ENCODE results near the gene USP21. TPM values are rescaled to one million over a fixed set of nuclear protein-coding genes. Genes with fewer than 3 reads are reported as not detected.
A peak's percentile ranks its signal among the peaks of the same experiment; 100 is the strongest.

Gene USP21
- polyA plus RNA-seq, 1 donor from 2014 or later: 20.2 TPM

GRCh38 chr1:161138431-161138830 is 20.9 kb upstream of the USP21 start:
- TF ChIP-seq EZH2 (IDR thresholded peaks at IDR 0.05; ENCODE audit: borderline replicate concordance, insufficient read depth, low read length, poor library complexity, severe bottlenecking): no peak
- no peak for TF ChIP-seq SMC3 (conservative IDR thresholded peaks at IDR 0.05; ENCODE audit: poor library complexity)
- no peak for TF ChIP-seq MXI1 (conservative IDR thresholded peaks at IDR 0.05; ENCODE audit: poor library complexity, severe bottlenecking)
- no peak for TF ChIP-seq TAF1 (IDR thresholded peaks at IDR 0.05; ENCODE audit: low read depth)
- no peak for TF ChIP-seq REST (IDR thresholded peaks at IDR 0.05; ENCODE audit: borderline replicate concordance)
- TF ChIP-seq EP300 (conservative IDR thresholded peaks at IDR 0.05; ENCODE audit: poor library complexity, severe bottlenecking): no peak
- no peak for TF ChIP-seq CTCF (IDR thresholded peaks at IDR 0.05; ENCODE audit: poor library complexity, severe bottlenecking)
- no peak for TF ChIP-seq POLR2AphosphoS5 (IDR thresholded peaks at IDR 0.05)
- TF ChIP-seq RAD21 (conservative IDR thresholded peaks at IDR 0.05): no peak
- H3K36me3 ChIP-seq (ENCODE audit: insufficient read depth, low read length): no peaks in the 10 kb centered on the region
- H3K4me3 ChIP-seq (ENCODE audit: low read length): no peak overlapping the region
- H3K27ac ChIP-seq (ENCODE audit: low read length): no peak overlapping the region
- H2AFZ ChIP-seq (ENCODE audit: low read depth, low read length): no peak overlapping the region
- no peaks in the 10 kb centered on the region for H3K9me3 ChIP-seq (ENCODE audit: low read length)
- H3F3A ChIP-seq (ENCODE audit: insufficient read depth, low read length, poor library complexity, severe bottlenecking): no peaks in the 10 kb centered on the region
- no peak overlapping the region for H3K9ac ChIP-seq (ENCODE audit: low read length)
- H4K20me1 ChIP-seq (ENCODE audit: insufficient read depth): no peaks in the 10 kb centered on the region
- no peaks in the 10 kb centered on the region for H3K79me2 ChIP-seq (replicated peaks; ENCODE audit: insufficient read depth, low read length)
- H3K27me3 ChIP-seq (ENCODE audit: insufficient read depth, low read depth, low read length): no peaks in the 10 kb centered on the region
- no peaks in the 10 kb centered on the region for H3K9me2 ChIP-seq (ENCODE audit: insufficient read depth, low read length)
- no peak overlapping the region for H3K4me2 ChIP-seq (ENCODE audit: low read length)

- Histone ChIP-seq H3K4me2 (ENCODE audit: low read length) (no peak overlapping the region), H3K9me3 (ENCODE audit: low read length) (no peaks in the 10 kb centered on the region), H3K4me3 (ENCODE audit: low read length) (no peak overlapping the region), H3K27me3 (ENCODE audit: insufficient read depth, low read depth, low read length) (no peaks in the 10 kb centered on the region), H3K9ac (ENCODE audit: low read length) (no peak overlapping the region), H2AFZ (ENCODE audit: low read depth, low read length) (no peak overlapping the region), H4K20me1 (ENCODE audit: insufficient read depth) (no peaks in the 10 kb centered on the region), H3K79me2 (replicated peaks; ENCODE audit: insufficient read depth, low read length) (no peaks in the 10 kb centered on the region), H3F3A (ENCODE audit: insufficient read depth, low read length, poor library complexity, severe bottlenecking) (no peaks in the 10 kb centered on the region), H3K9me2 (ENCODE audit: insufficient read depth, low read length) (no peaks in the 10 kb centered on the region), H3K36me3 (ENCODE audit: insufficient read depth, low read length) (no peaks in the 10 kb centered on the region), H3K27ac (ENCODE audit: low read length) (no peak overlapping the region)
- TF ChIP-seq SMC3 (conservative IDR thresholded peaks at IDR 0.05; ENCODE audit: poor library complexity) (peak; percentile 45), RAD21 (conservative IDR thresholded peaks at IDR 0.05) (peak; percentile 62), MXI1 (conservative IDR thresholded peaks at IDR 0.05; ENCODE audit: poor library complexity, severe bottlenecking) (no peak), EZH2 (IDR thresholded peaks at IDR 0.05; ENCODE audit: borderline replicate concordance, insufficient read depth, low read length, poor library complexity, severe bottlenecking) (no peak), CTCF (IDR thresholded peaks at IDR 0.05; ENCODE audit: poor library complexity, severe bottlenecking) (peak; percentile 60)
Measured at GRCh38 chr1:161139766-161140165, 19.5 kb upstream of the USP21 start.

Data from neural cell (in vitro differentiated cells).